Subcutaneous adipose tissue (tissue), 4 donors: ENCODE data around the gene LRRC32. TPM values are rescaled to one million over a fixed set of nuclear protein-coding genes. Genes with fewer than 3 reads are reported as not detected.

Experiments
- CTCF ChIP-seq: fragments of 450-650 bp; IDR thresholded peaks from one replicate; pipeline ENCODE4 v1.5.1; 2016; ENCODE audit warnings: low read depth, mild to moderate bottlenecking, control low read depth, antibody characterized with exemption, moderate library complexity
- total RNA-seq, 4 donors: library from RNA; depleted of rRNA; stranded (reverse); fragments of >200 nt; gene quantifications; one replicate each; pipeline ENCODE4 v1.1.0, GENCODE V29; 2016

The LRRC32 gene
- 10 to 100 TPM; 30.1 to 93.6 (median 57.6) TPM for total RNA-seq

GRCh38 chr11:76670485-76671236 is at the start of gene LRRC32:
LRRC32 (minus strand) TSS chr11:76670747; CDS start chr11:76665954, 4,793 bp downstream.
- no peak for TF ChIP-seq CTCF

- no peak for TF ChIP-seq CTCF
Observed at GRCh38 chr11:76719686-76720085, 49.1 kb upstream of the LRRC32 start.

- no peak for TF ChIP-seq CTCF
Observed at GRCh38 chr11:76719281-76719680, 48.7 kb upstream of the LRRC32 start.

GRCh38 chr11:76717816-76718215 is 47.3 kb upstream of the LRRC32 start:
- TF ChIP-seq CTCF: no peak

GRCh38 chr11:76717369-76717768 is 46.8 kb upstream of the LRRC32 start:
- no peak for TF ChIP-seq CTCF

GRCh38 chr11:76716268-76716667 is 45.7 kb upstream of the LRRC32 start:
- no peak for TF ChIP-seq CTCF

- no peak for TF ChIP-seq CTCF
Observed at GRCh38 chr11:76714493-76714892, 43.9 kb upstream of the LRRC32 start.
